ENCODE data around the gene SLITRK6.

DNA sequence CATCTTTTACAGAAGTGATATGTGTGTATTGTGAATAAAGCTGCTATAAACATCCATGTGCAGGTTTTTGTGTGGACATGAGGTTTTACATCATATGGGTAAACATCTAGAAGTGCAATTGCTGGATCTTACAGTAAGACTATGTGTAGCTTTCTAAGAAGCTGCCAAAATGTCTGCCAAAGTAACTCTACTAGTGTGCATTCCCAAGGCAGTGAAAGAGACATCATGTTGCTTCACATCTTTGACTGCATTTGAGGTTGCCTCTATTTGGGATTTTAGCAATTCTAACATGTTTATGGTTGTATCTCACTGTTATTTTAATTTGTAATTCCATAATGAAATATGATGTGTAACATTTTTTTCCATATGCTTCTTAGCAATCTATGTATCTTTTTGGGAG is 30.3 kb downstream of the SLITRK6 start:
- TF ChIP-seq, protein P1, sequence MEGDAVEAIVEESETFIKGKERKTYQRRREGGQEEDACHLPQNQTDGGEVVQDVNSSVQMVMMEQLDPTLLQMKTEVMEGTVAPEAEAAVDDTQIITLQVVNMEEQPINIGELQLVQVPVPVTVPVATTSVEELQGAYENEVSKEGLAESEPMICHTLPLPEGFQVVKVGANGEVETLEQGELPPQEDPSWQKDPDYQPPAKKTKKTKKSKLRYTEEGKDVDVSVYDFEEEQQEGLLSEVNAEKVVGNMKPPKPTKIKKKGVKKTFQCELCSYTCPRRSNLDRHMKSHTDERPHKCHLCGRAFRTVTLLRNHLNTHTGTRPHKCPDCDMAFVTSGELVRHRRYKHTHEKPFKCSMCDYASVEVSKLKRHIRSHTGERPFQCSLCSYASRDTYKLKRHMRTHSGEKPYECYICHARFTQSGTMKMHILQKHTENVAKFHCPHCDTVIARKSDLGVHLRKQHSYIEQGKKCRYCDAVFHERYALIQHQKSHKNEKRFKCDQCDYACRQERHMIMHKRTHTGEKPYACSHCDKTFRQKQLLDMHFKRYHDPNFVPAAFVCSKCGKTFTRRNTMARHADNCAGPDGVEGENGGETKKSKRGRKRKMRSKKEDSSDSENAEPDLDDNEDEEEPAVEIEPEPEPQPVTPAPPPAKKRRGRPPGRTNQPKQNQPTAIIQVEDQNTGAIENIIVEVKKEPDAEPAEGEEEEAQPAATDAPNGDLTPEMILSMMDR (conservative IDR thresholded peaks at IDR 0.05; ENCODE audit: low read depth, low read length) = no peak
- TF ChIP-seq EZH2 (IDR thresholded peaks at IDR 0.05; ENCODE audit: borderline replicate concordance, low read depth, low read length, poor library complexity, severe bottlenecking) = no peak

All from A673 (cell line).